Limb (tissue), 2 donors: ENCODE results near the gene YPEL1.
"Not testable (repeated sequence)": the region's sequence is repeated elsewhere in the genome, so short reads cannot be mapped to it uniquely, and the experiment has no call there.

Source experiments
- DNase-seq, 2 donors: peaks; one replicate each; pipeline ENCODE4 v3.0.0-alpha.2; 2016; ENCODE audit errors: extremely low spot score in 2 of 2

Gene YPEL1

GRCh38 chr22:21699643-21700042, 36.0 kb downstream of the YPEL1 start:
- DNase-seq = no peak

- no peak for DNase-seq
Observed at GRCh38 chr22:21698430-21699329, 36.9 kb downstream of the YPEL1 start.

- no peak for DNase-seq
Observed at GRCh38 chr22:21697880-21698279, 37.7 kb downstream of the YPEL1 start.

GRCh38 chr22:21697021-21697771, 38.4 kb downstream of the YPEL1 start:
- DNase-seq = no peak

GRCh38 chr22:21696115-21696514, 39.5 kb downstream of the YPEL1 start:
- no peak for DNase-seq

- no peak for DNase-seq
Observed at GRCh38 chr22:21695430-21696085, 40.0 kb downstream of the YPEL1 start.

GRCh38 chr22:21694795-21695429, 40.7 kb downstream of the YPEL1 start:
- DNase-seq = no peak

GRCh38 chr22:21694394-21694793, 41.2 kb downstream of the YPEL1 start:
- DNase-seq = no peak

- no peak for DNase-seq
Observed at GRCh38 chr22:21693999-21694341, 41.6 kb downstream of the YPEL1 start.

GRCh38 chr22:21693333-21693998, 42.1 kb downstream of the YPEL1 start:
- no peak for DNase-seq

- not testable (repeated sequence) for DNase-seq
Observed at GRCh38 chr22:21692856-21693255, 42.7 kb downstream of the YPEL1 start.

GRCh38 chr22:21691816-21692215, 43.8 kb downstream of the YPEL1 start:
- DNase-seq = no peak

- DNase-seq = no peak
Observed at GRCh38 chr22:21690401-21690801, 45.2 kb downstream of the YPEL1 start.

GRCh38 chr22:21688706-21689381, 46.8 kb downstream of the YPEL1 start:
- DNase-seq = no peak

- no peak for DNase-seq
Observed at GRCh38 chr22:21688341-21688705, 47.3 kb downstream of the YPEL1 start.

- no peak for DNase-seq
Observed at GRCh38 chr22:21687685-21688259, 47.8 kb downstream of the YPEL1 start.

- DNase-seq = no peak
Observed at GRCh38 chr22:21686634-21687393, 48.8 kb downstream of the YPEL1 start.

- DNase-seq = no peak
Observed at GRCh38 chr22:21686193-21686608, 49.4 kb downstream of the YPEL1 start.

GRCh38 chr22:21685164-21685513, 50.5 kb downstream of the YPEL1 start:
- no peak for DNase-seq
